ENCODE results near the gene ZNF543. TPM values are rescaled to one million over a fixed set of nuclear protein-coding genes. Genes with fewer than 3 reads are reported as not detected.

The ZNF543 gene
- total and polyA plus RNA-seq, 2 of the 13 experiments (the other 11 are each of a cell fraction or from before 2014, with no cell fraction given) = 2.1 to 8.9 TPM

- ATAC-seq = no peak
- Histone ChIP-seq H3K9ac (ENCODE audit: insufficient read depth, low read depth, low read length) (no peak overlapping the region), H3K27ac (ENCODE audit: extremely low read length, insufficient read depth, low read length) (no peak overlapping the region), H3K4me3 (replicated peaks in 1 of 3; ENCODE audit: insufficient read depth in 1 of 3, low read depth in 2 of 3, low read length in 3 of 3) (no peak overlapping the region), H3K79me2 (ENCODE audit: insufficient read depth, low read length) (peaks cover 72% of the 10 kb centered on the region), H3K4me2 (ENCODE audit: low read depth, low read length) (no peak overlapping the region), H2AFZ (ENCODE audit: low read length) (no peak overlapping the region), H3K36me3 (replicated peaks in 1 of 2; ENCODE audit: control insufficient read depth in 1 of 2, insufficient read depth in 2 of 2, low read length in 2 of 2) (peaks cover 31 to 92% of the 10 kb centered on the region in 2 experiments), H3K9me3 (ENCODE audit: low read length) (no peaks in the 10 kb centered on the region), H3K27me3 (ENCODE audit: control insufficient read depth in 1 of 2, insufficient read depth in 2 of 2, low read length in 2 of 2) (no peaks in the 10 kb centered on the region), H4K20me1 (ENCODE audit: insufficient read depth, low read length) (peaks cover 25% of the 10 kb centered on the region), H3K4me1 (ENCODE audit: insufficient read depth, low read length) (0 out of 2 replicates have a peak, but pooled peaks cover 5% of the 10 kb centered on the region)
- ChIA-PET POLR2A (no interaction called here), CTCF (ENCODE audit: low intra/inter-chr PET ratio, low total read pairs) (no interaction called here)
- no peak for TF ChIP-seq ZNF639 (CRISPR knock-in tag; conservative IDR thresholded peaks at IDR 0.05)
- no peak for TF ChIP-seq ATF2 (CRISPR knock-in tag; IDR thresholded peaks at IDR 0.05)
- TF ChIP-seq PPARG (CRISPR knock-in tag; conservative IDR thresholded peaks at IDR 0.05) = no peak
- no peak for TF ChIP-seq TAF1 (CRISPR knock-in tag; IDR thresholded peaks at IDR 0.05)
- no peak for TF ChIP-seq ZNF749 (CRISPR knock-in tag; IDR thresholded peaks at IDR 0.05; ENCODE audit: borderline replicate concordance)
- TF ChIP-seq DBP (CRISPR knock-in tag; IDR thresholded peaks at IDR 0.05; ENCODE audit: not compliant biosample characterization) = no peak
- TF ChIP-seq IKZF4 (CRISPR knock-in tag; IDR thresholded peaks at IDR 0.05; ENCODE audit: borderline replicate concordance, low read depth, not compliant biosample characterization) = no peak
- no peak for TF ChIP-seq ZBTB40 (IDR thresholded peaks at IDR 0.05)
- TF ChIP-seq ZBTB40 (CRISPR knock-in tag; IDR thresholded peaks at IDR 0.05) = no peak
- in situ Hi-C loops (cut with HindIII; ENCODE audit: extremely low pct_ligation_motif_present, low pct_unique_long_range_greater_than_20kb) = no loop called here
- no peak for FAIRE-seq
- no peak for DNase-seq (ENCODE audit: low spot score)
- no TSS peak for BruUV-seq (replicated peaks)
- 95% methylated on average over 4 of the region's 4 CpGs for WGBS (ENCODE audit: low lambda C conversion rate)
- intact Hi-C loops (cut with micrococcal nuclease; ENCODE audit: unreplicated experiment) = no loop called here
Measured at GRCh38 chr19:57288373-57288772, 31.9 kb upstream of the ZNF543 start.
